H1 (cell line): ENCODE results near the gene STARD13. TPM values are rescaled to one million over a fixed set of nuclear protein-coding genes. Genes with fewer than 3 reads are reported as not detected.

Experiments used
- CTCF ChIA-PET: fragments of 300-600 bp; sonication (Branson Sonifier 250); formaldehyde crosslinking; loops from one replicate; lab custom pipeline; 2021; ENCODE audit not compliant: partially characterized antibody; lab: Charles Lee
- POLR2A ChIA-PET: fragments of 300-600 bp; sonication (Branson Sonifier 250); formaldehyde crosslinking; loops from one replicate; lab custom pipeline; 2021; ENCODE audit warnings: inconsistent platforms; ENCODE audit not compliant: partially characterized antibody; lab: Charles Lee
- DNase-seq, 2 experiments: peaks; one replicate each; pipeline versions ENCODE4 v3.0.0 to v3.0.0-alpha.2; 2010 to 2022; ENCODE audit warnings: low spot score in 2 of 2, low read depth in 1 of 2, mixed read lengths in 1 of 2
- FAIRE-seq: peaks from 2 replicates; lab custom pipeline; 2011; peaks lifted over from hg19 to GRCh38; lab: Jason Lieb, UNC
- H2AFZ ChIP-seq: 2 replicates; pipeline ENCODE4 v1.8.1; 2012; ENCODE audit warnings: low read length, inconsistent platforms
- H2AK5ac ChIP-seq: 2 replicates; pipeline ENCODE4 v1.6.1; 2013; ENCODE audit warnings: low read depth, low read length
- H2BK120ac ChIP-seq: replicated peaks from 2 replicates; pipeline ENCODE3; 2013; ENCODE audit warnings: low read depth, low read length, inconsistent platforms
- H2BK12ac ChIP-seq: 2 replicates; pipeline ENCODE4 v1.6.1; 2013; ENCODE audit warnings: low read depth, low read length
- H2BK15ac ChIP-seq: 2 replicates; pipeline ENCODE4 v1.6.1; 2013; ENCODE audit warnings: low read length
- H2BK20ac ChIP-seq: 2 replicates; pipeline ENCODE4 v1.6.1; 2013; ENCODE audit warnings: low read length
- H2BK5ac ChIP-seq: 2 replicates; pipeline ENCODE4 v1.6.1; 2013; ENCODE audit warnings: low read depth, low read length
- H3K14ac ChIP-seq: 2 replicates; pipeline ENCODE4 v1.6.1; 2013; ENCODE audit warnings: inconsistent platforms; ENCODE audit not compliant: insufficient read length
- H3K18ac ChIP-seq: 2 replicates; pipeline ENCODE4 v1.6.1; 2013; ENCODE audit warnings: low read length; ENCODE audit errors: extremely low read depth
- H3K23ac ChIP-seq: 2 replicates; pipeline ENCODE4 v1.6.1; 2013; ENCODE audit warnings: inconsistent platforms; ENCODE audit not compliant: insufficient read length
- H3K23me2 ChIP-seq: 2 replicates; pipeline ENCODE4 v1.6.1; 2013; ENCODE audit warnings: low read depth, low read length
- H3K27ac ChIP-seq: 2 replicates; pipeline ENCODE4 v1.6.1; 2011; ENCODE audit warnings: low read depth, low read length, inconsistent platforms
- H3K27me3 ChIP-seq, 4 experiments: replicated peaks in 1 of 4; 1 replicate in 1 of 4; 2 replicates in 3 of 4; pipeline versions ENCODE4 v1.6.1 to v1.8.1; 2011 to 2013; ENCODE audit warnings: low read length in 3 of 4, mild to moderate bottlenecking in 3 of 4, inconsistent platforms in 2 of 4, mixed read lengths in 2 of 4, moderate library complexity in 1 of 4; ENCODE audit not compliant: control insufficient read depth in 3 of 4, insufficient read depth in 3 of 4; ENCODE audit errors: extremely low read depth in 1 of 4
- H3K36me3 ChIP-seq, 4 experiments: 2 replicates each; pipeline versions ENCODE4 v1.6.1 to v1.8.1; 2011 to 2013; ENCODE audit warnings: mild to moderate bottlenecking in 4 of 4, low read length in 3 of 4, moderate library complexity in 2 of 4, control low read depth in 1 of 4, inconsistent platforms in 1 of 4; ENCODE audit not compliant: insufficient read depth in 4 of 4, control insufficient read depth in 2 of 4
- H3K4ac ChIP-seq: replicated peaks from 2 replicates; pipeline ENCODE3; 2013; ENCODE audit warnings: low read length, low read depth, mixed read lengths, inconsistent platforms; ENCODE audit not compliant: insufficient read length
- H3K4me1 ChIP-seq, 4 experiments: replicated peaks in 1 of 4; 1 replicate in 1 of 4; 2 replicates in 3 of 4; pipeline versions ENCODE4 v1.6.1 to v1.8.1; 2011 to 2013; ENCODE audit warnings: low read length in 3 of 4, inconsistent platforms in 2 of 4, mixed read lengths in 1 of 4; ENCODE audit not compliant: insufficient read depth in 4 of 4, control insufficient read depth in 3 of 4
- H3K4me2 ChIP-seq, 2 experiments: 2 replicates each; pipeline versions ENCODE4 v1.6.1 to v1.8.1; 2011 to 2013; ENCODE audit warnings: low read depth in 2 of 2, low read length in 2 of 2, control low read depth in 1 of 2, inconsistent platforms in 1 of 2, mild to moderate bottlenecking in 1 of 2; ENCODE audit not compliant: insufficient read depth in 1 of 2
- H3K4me3 ChIP-seq, 4 experiments: fragments of 200-600, 300-600 bp in 1 of 4; sonication (generic), shearing (Covaris generic), sonication (Bioruptor Twin) in 1 of 4; 2 replicates each; pipeline versions ENCODE4 v1.5.1 to v1.8.1; 2011 to 2016; ENCODE audit warnings: low read length in 4 of 4, low read depth in 3 of 4, control low read depth in 2 of 4, inconsistent platforms in 2 of 4, mild to moderate bottlenecking in 2 of 4, mixed read lengths in 1 of 4, moderate library complexity in 1 of 4; ENCODE audit not compliant: insufficient read depth in 2 of 4; ENCODE audit errors: extremely low read depth in 1 of 4
- H3K56ac ChIP-seq: replicated peaks from 2 replicates; pipeline ENCODE3; 2013; ENCODE audit warnings: low read depth, mild to moderate bottlenecking, mixed read lengths, low read length, inconsistent platforms; ENCODE audit not compliant: insufficient read length
- H3K79me1 ChIP-seq: 2 replicates; pipeline ENCODE4 v1.6.1; 2013; ENCODE audit warnings: low read depth, low read length, control low read depth
- H3K79me2 ChIP-seq, 2 experiments: 2 replicates each; pipeline versions ENCODE4 v1.6.1 to v1.8.1; 2012 to 2013; ENCODE audit warnings: low read length in 2 of 2, mild to moderate bottlenecking in 2 of 2, inconsistent platforms in 1 of 2; ENCODE audit not compliant: insufficient read depth in 2 of 2, control insufficient read depth in 1 of 2
- H3K9ac ChIP-seq, 4 experiments: replicated peaks in 1 of 4; 1 replicate in 1 of 4; 2 replicates in 3 of 4; pipeline versions ENCODE4 v1.6.1 to v1.8.1; 2011 to 2013; ENCODE audit warnings: low read depth in 3 of 4, low read length in 3 of 4, control low read depth in 2 of 4, mild to moderate bottlenecking in 2 of 4, moderate library complexity in 2 of 4, inconsistent platforms in 1 of 4; ENCODE audit errors: extremely low read depth in 1 of 4
- H3K9me3 ChIP-seq, 2 experiments: 2 replicates each; pipeline versions ENCODE4 v1.6.1 to v1.8.1; 2012 to 2013; ENCODE audit warnings: mild to moderate bottlenecking in 2 of 2, moderate library complexity in 2 of 2, control low read depth in 1 of 2, inconsistent platforms in 1 of 2, low read depth in 1 of 2, low read length in 1 of 2, mixed read lengths in 1 of 2; ENCODE audit not compliant: insufficient read depth in 2 of 2
- H4K20me1 ChIP-seq, 2 experiments: replicated peaks in 1 of 2; 2 replicates each; pipeline versions ENCODE3 to v1.8.1; 2011 to 2013; ENCODE audit warnings: inconsistent platforms in 2 of 2, low read length in 2 of 2, mild to moderate bottlenecking in 1 of 2; ENCODE audit not compliant: insufficient read depth in 2 of 2, control insufficient read depth in 1 of 2
- H4K5ac ChIP-seq: 2 replicates; pipeline ENCODE4 v1.6.1; 2013; ENCODE audit warnings: low read length, low read depth, mixed read lengths, inconsistent platforms; ENCODE audit not compliant: insufficient read length
- H4K8ac ChIP-seq: 2 replicates; pipeline ENCODE4 v1.8.0; 2013; ENCODE audit warnings: mild to moderate bottlenecking, moderate library complexity, low read length, inconsistent platforms; ENCODE audit not compliant: insufficient read depth; ENCODE audit errors: extremely low read depth
- H4K91ac ChIP-seq: replicated peaks from 2 replicates; pipeline ENCODE3; 2013; ENCODE audit warnings: low read length, mixed read lengths, inconsistent platforms; ENCODE audit not compliant: insufficient read length
- CEBPB ChIP-seq: IDR thresholded peaks from 2 replicates; pipeline ENCODE4 v1.6.1; 2012; ENCODE audit warnings: low read depth, low read length
- CTBP2 ChIP-seq: IDR thresholded peaks from 2 replicates; pipeline ENCODE4 v1.7.0; 2011; ENCODE audit warnings: borderline replicate concordance, mild to moderate bottlenecking, moderate library complexity, mixed read lengths, low read length; ENCODE audit not compliant: insufficient read depth, insufficient read length
- EGR1 ChIP-seq: IDR thresholded peaks from 2 replicates; pipeline ENCODE4 v1.6.1; 2011; ENCODE audit warnings: low read depth, low read length, borderline replicate concordance
- HDAC2 ChIP-seq, 2 experiments: fragments of 300-600 bp in 1 of 2; sonication (generic) in 1 of 2; IDR thresholded peaks; 2 replicates each; pipeline ENCODE4 v1.6.1; 2011 to 2012; ENCODE audit warnings: low read depth in 2 of 2, low read length in 2 of 2, mild to moderate bottlenecking in 2 of 2, moderate library complexity in 2 of 2, borderline replicate concordance in 1 of 2, inconsistent platforms in 1 of 2
- JUN ChIP-seq: IDR thresholded peaks from 2 replicates; pipeline ENCODE4 v1.6.1; 2011; ENCODE audit warnings: low read depth, mild to moderate bottlenecking, improper control_type of control experiment, low read length
- NANOG ChIP-seq: IDR thresholded peaks from 2 replicates; pipeline ENCODE4 v1.6.1; 2011; ENCODE audit warnings: low read length, low read depth, mild to moderate bottlenecking, inconsistent platforms; ENCODE audit not compliant: insufficient read depth, poor library complexity, severe bottlenecking
- PHF8 ChIP-seq: fragments of 200-600 bp; sonication (generic); conservative IDR thresholded peaks from 2 replicates; pipeline ENCODE4 v1.7.1; 2012; ENCODE audit warnings: low read depth, mild to moderate bottlenecking, inconsistent platforms, low read length, moderate library complexity
- RBBP5 ChIP-seq: IDR thresholded peaks from 2 replicates; pipeline ENCODE4 v1.7.1; 2012; ENCODE audit warnings: low read depth, mild to moderate bottlenecking, inconsistent platforms, low read length, moderate library complexity, borderline replicate concordance
- SIX5 ChIP-seq: IDR thresholded peaks from 2 replicates; pipeline ENCODE4 v1.6.1; 2011; ENCODE audit warnings: mild to moderate bottlenecking, low read depth, low read length
- SP4 ChIP-seq: IDR thresholded peaks from 2 replicates; pipeline ENCODE4 v1.6.1; 2012; ENCODE audit warnings: low read length, inconsistent platforms
- SUZ12 ChIP-seq: fragments of 200-600 bp; sonication (generic); IDR thresholded peaks from 2 replicates; pipeline ENCODE4 v1.6.1; 2012; ENCODE audit warnings: mild to moderate bottlenecking, inconsistent platforms, low read length, moderate library complexity, mixed read lengths
- TAF1 ChIP-seq: IDR thresholded peaks from 2 replicates; pipeline ENCODE4 v1.6.1; 2011; ENCODE audit warnings: mild to moderate bottlenecking, low read depth, low read length
- TAF7 ChIP-seq: optimal IDR thresholded peaks from 2 replicates; pipeline ENCODE3; 2011; ENCODE audit warnings: low read depth, mild to moderate bottlenecking, inconsistent platforms, low read length, moderate library complexity, borderline replicate concordance
- WGBS, 2 experiments: shearing (Covaris generic) in 1 of 2; methylation state at CpG; one replicate each; pipeline versions ENCODE4 v1.1.6 to v1.1.7; 2013 to 2015; ENCODE audit warnings: low lambda C conversion rate in 2 of 2, mixed read lengths in 2 of 2, inconsistent platforms in 1 of 2, low coverage in 1 of 2, missing lambda C conversion rate in 1 of 2; ENCODE audit not compliant: insufficient replicate concordance in 2 of 2, insufficient coverage in 1 of 2, insufficient read length in 1 of 2; ENCODE audit errors: extremely low coverage in 1 of 2, missing lambda C conversion rate in 1 of 2; 5-methylcytosine and 5-hydroxymethylcytosine counted together
- polyA plus RNA-seq, 7 experiments: library from polyadenylated mRNA; depleted of rRNA in 3 of 7; stranded (reverse) in 5 of 7; unstranded in 2 of 7; fragments of >200 nt in 5 of 7; fragments of 200-250 nt in 2 of 7; gene quantifications; 1 replicate in 5 of 7; 2 replicates in 1 of 7; 4 replicates in 1 of 7; pipeline versions ENCODE4 v1.2.1 to v1.2.3, GENCODE V29; 2011 to 2013; ENCODE audit warnings: missing spikeins in 2 of 7, mixed read lengths in 2 of 7
- total RNA-seq: library from RNA; stranded (reverse); fragmentation: NEBNext Ultra II Directional; extraction: Animal tissue kit (Norgen Biotek cat#: 25700); gene quantifications from 2 replicates; pipeline ENCODE4 v1.2.1, GENCODE V29; 2021
- TF ChIP-seq, protein P1 (sequence below): IDR thresholded peaks from 2 replicates; pipeline ENCODE4 v1.6.1; 2012; ENCODE audit warnings: inconsistent platforms

Gene STARD13
- total and polyA plus RNA-seq, 2 of the 8 experiments (the other 6 are each of a cell fraction or from before 2014, with no cell fraction given) = 0.82 to 2.9 TPM

DNA sequence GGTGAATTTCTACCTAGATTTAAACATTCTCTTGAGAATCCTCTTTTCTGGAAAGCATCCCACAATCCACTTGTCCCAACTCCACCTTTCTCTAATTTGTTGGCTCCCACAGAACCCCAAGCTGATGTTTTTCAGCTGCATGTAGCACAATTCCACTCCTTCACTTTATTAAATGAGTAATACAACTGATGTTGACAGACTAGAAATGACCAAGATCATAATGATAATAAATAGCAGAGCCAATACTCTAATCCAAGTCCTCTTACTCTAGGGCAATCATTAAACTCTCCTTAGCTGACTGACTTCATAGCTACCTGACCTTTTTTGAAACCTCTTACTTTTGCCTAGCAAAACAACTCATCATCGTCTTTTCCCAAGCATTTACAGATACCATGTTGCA lies 27.9 kb upstream of the STARD13 start:
- Histone ChIP-seq H4K8ac (no peak overlapping the region), H4K91ac (no peak overlapping the region), H2BK120ac (no peak overlapping the region), H3K14ac (no peak overlapping the region), H2AK5ac (no peak overlapping the region), H3K79me2 (no peaks in the 10 kb centered on the region), H3K9me3 (no peaks in the 10 kb centered on the region), H2BK20ac (no peak overlapping the region), H3K23me2 (no peaks in the 10 kb centered on the region), H3K27ac (no peak overlapping the region), H2BK15ac (no peak overlapping the region), H2BK5ac (no peak overlapping the region), H3K4me2 (no peak overlapping the region), H3K56ac (no peak overlapping the region), H2BK12ac (no peak overlapping the region), H3K18ac (no peak overlapping the region), H3K4me1 (no peaks in the 10 kb centered on the region), H3K79me1 (no peaks in the 10 kb centered on the region), H2AFZ (no peak overlapping the region), H3K9ac (no peak overlapping the region), H3K27me3 (no peaks in the 10 kb centered on the region), H3K36me3 (no peaks in the 10 kb centered on the region), H4K5ac (no peak overlapping the region), H3K23ac (no peak overlapping the region), H3K4ac (no peak overlapping the region), H4K20me1 (no peaks in the 10 kb centered on the region), H3K4me3 (no peak overlapping the region)
- DNase-seq (no peak), FAIRE-seq (no peak)
- ChIA-PET CTCF (interaction anchor here (1.2 kb wide), 1 partner anchor 10 kb away, joined by 3 read pairs; no protein-coding TSS in a partner anchor), POLR2A (no interaction called here)
- WGBS, 2 experiments = 86% methylated on average over 1 of the region's 1 CpG; no CpG with 5 or more reads in 1 of the 2 experiments
- no peak for TF ChIP-seq JUN
- no peak for TF ChIP-seq SUZ12
- no peak for TF ChIP-seq EGR1
- TF ChIP-seq CTBP2 = no peak
- no peak for TF ChIP-seq TAF7
- TF ChIP-seq SIX5 = no peak
- no peak for TF ChIP-seq NANOG
- no peak for TF ChIP-seq TAF1
- TF ChIP-seq, protein P1, sequence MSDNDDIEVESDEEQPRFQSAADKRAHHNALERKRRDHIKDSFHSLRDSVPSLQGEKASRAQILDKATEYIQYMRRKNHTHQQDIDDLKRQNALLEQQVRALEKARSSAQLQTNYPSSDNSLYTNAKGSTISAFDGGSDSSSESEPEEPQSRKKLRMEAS = no peak
- no peak for TF ChIP-seq SP4
- TF ChIP-seq CEBPB = no peak
- no peak for TF ChIP-seq PHF8
- no peak for TF ChIP-seq RBBP5
- TF ChIP-seq HDAC2 (IDR thresholded peaks at IDR 0.05; ENCODE audit: borderline replicate concordance in 1 of 2, low read depth in 2 of 2, low read length in 2 of 2) = no peak
